GM12878 (cell line): ENCODE measurements around the gene TBC1D5. TPM values are rescaled to one million over a fixed set of nuclear protein-coding genes. Genes with fewer than 3 reads are reported as not detected.

Experiments used
- CEBPZ ChIP-seq: fragments of 150-350 bp; IDR thresholded peaks from 2 replicates; pipeline ENCODE4 v1.6.1; 2016; ENCODE audit warnings: low read depth, low read length
- CREB1 ChIP-seq: IDR thresholded peaks from 2 replicates; pipeline ENCODE4 v1.6.1; 2012; ENCODE audit warnings: low read depth, mild to moderate bottlenecking, inconsistent platforms
- CTCF ChIP-seq, 3 experiments: IDR thresholded peaks in 2 of 3; conservative IDR thresholded peaks in 1 of 3; 2 replicates each; pipeline ENCODE4 v1.5.1; 2011; ENCODE audit warnings: low read depth in 3 of 3, low read length in 3 of 3, mild to moderate bottlenecking in 3 of 3, control low read depth in 2 of 3, moderate library complexity in 2 of 3, inconsistent platforms in 1 of 3, mixed read lengths in 1 of 3; ENCODE audit not compliant: control insufficient read depth in 2 of 3, insufficient read depth in 1 of 3; ENCODE audit errors: extremely low read depth in 1 of 3
- FOS ChIP-seq: IDR thresholded peaks from 3 replicates; pipeline ENCODE4 v1.6.1; 2011; ENCODE audit warnings: borderline replicate concordance; ENCODE audit not compliant: insufficient read length; ENCODE audit errors: extremely low read depth
- LARP7 ChIP-seq: fragments of 450-650 bp; IDR thresholded peaks from 2 replicates; pipeline ENCODE4 v1.6.1; 2017; ENCODE audit warnings: mild to moderate bottlenecking
- MXI1 ChIP-seq: fragments of 150-350 bp; IDR thresholded peaks from 2 replicates; pipeline ENCODE4 v1.6.1; 2011; ENCODE audit warnings: low read depth, mild to moderate bottlenecking, inconsistent platforms, low read length, improper control_type of control experiment
- NR2F1 ChIP-seq: fragments of 450-650 bp; conservative IDR thresholded peaks from 2 replicates; pipeline ENCODE4 v1.6.1; 2017; ENCODE audit warnings: mild to moderate bottlenecking
- PAX8 ChIP-seq: fragments of 450-650 bp; IDR thresholded peaks from 2 replicates; pipeline ENCODE4 v1.6.1; 2017; ENCODE audit warnings: mild to moderate bottlenecking, moderate library complexity
- PBX3 ChIP-seq: IDR thresholded peaks from 2 replicates; pipeline ENCODE4 v1.6.1; 2011; ENCODE audit warnings: mild to moderate bottlenecking, low read depth, low read length, moderate library complexity; ENCODE audit not compliant: insufficient replicate concordance
- PKNOX1 ChIP-seq: fragments of 450-650 bp; IDR thresholded peaks from 2 replicates; pipeline ENCODE4 v1.6.1; 2016; ENCODE audit warnings: mild to moderate bottlenecking
- RBBP5 ChIP-seq: fragments of 200-600 bp; sonication (generic); conservative IDR thresholded peaks from 2 replicates; pipeline ENCODE4 v1.6.1; 2016
- SIN3A ChIP-seq: IDR thresholded peaks from 2 replicates; pipeline ENCODE4 v1.6.1; 2012; ENCODE audit warnings: low read depth, low read length, improper control_type of control experiment
- SKIL ChIP-seq: fragments of 450-650 bp; IDR thresholded peaks from 2 replicates; pipeline ENCODE4 v1.6.1; 2017; ENCODE audit warnings: mild to moderate bottlenecking, low read depth, inconsistent platforms; ENCODE audit not compliant: poor library complexity, severe bottlenecking
- SUZ12 ChIP-seq: fragments of 200-600 bp; sonication (generic); IDR thresholded peaks from one replicate; pipeline ENCODE4 v1.6.1; 2018; ENCODE audit warnings: antibody characterized with exemption, mild to moderate bottlenecking; ENCODE audit not compliant: unreplicated experiment
- TAF1 ChIP-seq: IDR thresholded peaks from 2 replicates; pipeline ENCODE4 v1.6.1; 2011; ENCODE audit warnings: mild to moderate bottlenecking, low read depth, low read length, borderline replicate concordance
- TCF12 ChIP-seq: IDR thresholded peaks from 2 replicates; pipeline ENCODE4 v1.6.1; 2011; ENCODE audit warnings: low read depth, mild to moderate bottlenecking, low read length
- TCF7 ChIP-seq: IDR thresholded peaks from 2 replicates; pipeline ENCODE4 v1.6.1; 2014; ENCODE audit warnings: antibody characterized with exemption, borderline replicate concordance
- ZNF384 ChIP-seq: IDR thresholded peaks from 2 replicates; pipeline ENCODE4 v1.6.1; 2012; ENCODE audit warnings: low read depth, mild to moderate bottlenecking, low read length, improper control_type of control experiment, borderline replicate concordance
- polyA plus RNA-seq, 11 experiments: library from polyadenylated mRNA; depleted of rRNA in 4 of 11; unstranded in 6 of 11; stranded (reverse) in 5 of 11; fragments of >200 nt; fragmentation: Nextera tagmentation in 4 of 11; fragmentation: Illumina TruSeq in 1 of 11; extraction: Ambion mirVana in 4 of 11; extraction: Trizol in 1 of 11; gene quantifications; 1 replicate in 1 of 11; 2 replicates in 10 of 11; pipeline versions ENCODE4 v1.2.1 to v1.2.3, GENCODE V29; 2011 to 2016; ENCODE audit warnings: inconsistent platforms in 2 of 11, missing spikeins in 2 of 11, low read depth in 1 of 11
- total RNA-seq, 4 experiments: library from RNA; depleted of rRNA in 3 of 4; stranded (reverse); fragments of >200 nt in 3 of 4; fragmentation: Illumina TruSeq in 1 of 4; extraction: Trizol in 1 of 4; gene quantifications; 2 replicates each; pipeline versions ENCODE4 v1.2.1 to v1.2.3, GENCODE V29; 2013 to 2021

TBC1D5 gene
- total and polyA plus RNA-seq, 10 of the 15 experiments (the other 5 are each of a cell fraction or from before 2014, with no cell fraction given): 5.5 to 61.0 (median 43.8) TPM

- TF ChIP-seq CTCF (IDR thresholded peaks at IDR 0.05 in 2 of 3, conservative IDR thresholded peaks at IDR 0.05 in 1 of 3; ENCODE audit: control insufficient read depth in 2 of 3, extremely low read depth in 1 of 3, insufficient read depth in 1 of 3, low read depth in 3 of 3, low read length in 3 of 3) (no peak), PAX8 (no peak), RBBP5 (no peak), CEBPZ (no peak), SIN3A (no peak), PKNOX1 (no peak), TCF7 (no peak), TAF1 (no peak), PBX3 (no peak), CREB1 (no peak), FOS (no peak), SKIL (no peak), NR2F1 (no peak), MXI1 (no peak), LARP7 (no peak), ZNF384 (no peak), SUZ12 (no peak), TCF12 (no peak)
Measured at GRCh38 chr3:17740721-17741141, 1.7 kb downstream of the TBC1D5 start (continued).
